Small intestine (tissue), 7 donors: ENCODE measurements around the gene SNX6. TPM values are rescaled to one million over a fixed set of nuclear protein-coding genes. Genes with fewer than 3 reads are reported as not detected.

ENCODE experiments used
- DNase-seq, 2 donors: peaks; one replicate each; pipeline versions ENCODE4 v3.0.0 to v3.0.0-alpha.2; 2013
- FAIRE-seq: peaks from 2 replicates; lab custom pipeline; 2012; peaks lifted over from hg19 to GRCh38; lab: Jason Lieb, UNC
- H3K27ac ChIP-seq, 3 donors: one replicate each; pipeline ENCODE4 v1.5.1; 2013; ENCODE audit warnings: low read length in 2 of 3, mild to moderate bottlenecking in 2 of 3, control low read depth in 1 of 3, inconsistent platforms in 1 of 3, low read depth in 1 of 3, moderate library complexity in 1 of 3
- H3K27me3 ChIP-seq, 3 donors: one replicate each; pipeline ENCODE4 v1.6.1; 2013; ENCODE audit warnings: low read length in 3 of 3, inconsistent platforms in 1 of 3; ENCODE audit not compliant: control insufficient read depth in 3 of 3, insufficient read depth in 3 of 3
- H3K36me3 ChIP-seq, 3 donors: one replicate each; pipeline ENCODE4 v1.6.1; 2013; ENCODE audit warnings: low read length in 3 of 3, inconsistent platforms in 1 of 3, low read depth in 1 of 3, mild to moderate bottlenecking in 1 of 3, moderate library complexity in 1 of 3; ENCODE audit not compliant: control insufficient read depth in 3 of 3, insufficient read depth in 2 of 3
- H3K4me1 ChIP-seq, 3 donors: one replicate each; pipeline ENCODE4 v1.6.1; 2013; ENCODE audit warnings: low read length in 2 of 3, inconsistent platforms in 1 of 3, low read depth in 1 of 3, mild to moderate bottlenecking in 1 of 3, moderate library complexity in 1 of 3; ENCODE audit not compliant: control insufficient read depth in 3 of 3, insufficient read depth in 2 of 3
- H3K4me3 ChIP-seq, 3 donors: one replicate each; pipeline ENCODE4 v1.5.1; 2013; ENCODE audit warnings: low read length in 3 of 3, control low read depth in 1 of 3, inconsistent platforms in 1 of 3, low read depth in 1 of 3, mild to moderate bottlenecking in 1 of 3, moderate library complexity in 1 of 3
- H3K9me3 ChIP-seq, 2 donors: one replicate each; pipeline ENCODE4 v1.6.1; 2013; ENCODE audit warnings: low read depth in 1 of 2, low read length in 1 of 2; ENCODE audit not compliant: control insufficient read depth in 2 of 2, insufficient read depth in 1 of 2
- WGBS, 3 donors: extraction: QIAGEN DNeasy Blood & Tissue Kit; methylation state at CpG; one replicate each; pipeline ENCODE4 v1.1.7; 2013; 5-methylcytosine and 5-hydroxymethylcytosine counted together
- polyA plus RNA-seq, 4 donors: library from polyadenylated mRNA; stranded (reverse) in 3 of 4; unstranded in 1 of 4; fragments of 200-250 nt in 3 of 4; fragments of 120-200 nt in 1 of 4; gene quantifications; one replicate each; pipeline versions ENCODE4 v1.2.1 to v1.2.3, GENCODE V29; 2013
- donor health status: healthy with polysubstance abuse.
- donor health status: control.
- donor health status: control.
- donor health status: Bipolar disorder and iron deficiency.
- donor health status: healthy.

SNX6 gene
- polyA plus RNA-seq, 4 donors, result 66.5 to 101 (median 70.5) TPM

DNA sequence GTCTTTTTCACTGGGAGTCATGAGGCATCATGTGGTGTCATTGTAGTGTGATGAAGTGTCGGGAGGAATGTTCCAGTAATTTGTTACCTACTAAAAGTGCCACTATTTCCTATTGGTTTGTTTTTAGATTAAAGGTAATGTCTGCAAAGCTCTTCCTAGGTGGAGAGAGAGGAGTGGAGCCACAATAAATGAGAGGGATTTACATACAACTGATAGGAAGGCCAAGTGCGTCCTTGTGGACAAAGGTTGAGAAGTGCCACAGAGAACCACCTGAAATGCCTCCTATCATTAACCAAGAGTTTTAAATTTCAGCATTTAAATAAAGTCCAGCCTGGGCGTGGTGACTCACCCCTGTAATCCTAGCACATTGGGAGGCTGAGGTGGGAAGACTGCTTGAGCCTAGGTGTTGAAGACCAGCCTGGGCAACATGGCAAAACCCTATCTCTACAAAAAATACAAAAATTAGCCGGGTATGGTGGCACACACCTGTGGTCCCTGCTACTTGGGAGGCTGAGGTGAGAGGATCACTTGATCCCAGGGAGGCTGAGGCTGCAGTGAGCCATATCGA lies 2.5 kb upstream of the SNX6 start:
- Histone ChIP-seq H3K27me3 (no peaks in the 10 kb centered on the region), H3K4me1 (peaks cover 0 to 15% (median 0%) of the 10 kb centered on the region in 3 donors), H3K36me3 (peaks cover 0 to 4% (median 0%) of the 10 kb centered on the region in 3 donors), H3K9me3 (peaks cover 0 to 3% of the 10 kb centered on the region in 2 donors), H3K27ac (peak overlapping the region in 1 of 3 donors; percentile 83), H3K4me3 (no peak overlapping the region)
- WGBS, 3 donors, result 50 to 82% (median 68%) methylated on average over 5 of the region's 5 CpGs
- DNase-seq (peak; percentile 68 to 92), FAIRE-seq (no peak)

DNA sequence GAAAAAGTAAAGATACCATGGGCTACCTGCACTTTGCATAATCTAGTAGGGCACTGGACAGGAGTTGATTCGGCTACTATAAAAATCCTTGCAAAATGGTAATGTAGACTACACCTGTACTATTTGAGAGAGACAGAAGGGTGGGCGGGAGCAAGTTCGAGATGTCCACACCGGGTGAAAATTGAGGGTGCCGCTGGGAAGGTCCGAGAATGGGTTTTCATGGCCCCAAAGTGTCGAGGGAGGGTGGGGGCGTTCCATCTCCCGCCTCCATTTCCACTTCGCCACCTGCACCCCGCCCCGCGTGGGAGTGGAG lies 648 bp downstream of the SNX6 start:
- DNase-seq (no peak), FAIRE-seq (no peak)
- Histone ChIP-seq H3K27me3 (no peaks in the 10 kb centered on the region), H3K9me3 (peaks cover 0 to 3% of the 10 kb centered on the region in 2 donors), H3K27ac (peak overlapping the region; percentile 90 to 98 (median 93)), H3K4me1 (peaks cover 0 to 15% (median 0%) of the 10 kb centered on the region in 3 donors), H3K4me3 (peak overlapping the region; percentile 84 to 99 (median 97)), H3K36me3 (peaks cover 0 to 19% (median under 1%) of the 10 kb centered on the region in 3 donors)
- 0 to 1% (median 0%) methylated on average over 12 to 13 of the region's 13 CpGs for whole genome bisulfite sequencing, 3 donors

- Histone ChIP-seq H3K4me3 (peak overlapping the region; percentile 41 to 99 (median 84)), H3K27me3 (no peaks in the 10 kb centered on the region), H3K27ac (peak overlapping the region; percentile 50 to 93 (median 50)), H3K9me3 (peaks cover 0 to 3% of the 10 kb centered on the region in 2 donors), H3K36me3 (peaks cover 0 to 24% (median 3%) of the 10 kb centered on the region in 3 donors), H3K4me1 (peaks cover 0 to 15% (median 0%) of the 10 kb centered on the region in 3 donors)
- FAIRE-seq (no peak), DNase-seq (peak; percentile 69 to 79)
- WGBS, 3 donors, result 1 to 17% (median 8%) methylated on average over 5 of the region's 5 CpGs
These were observed 1.2 kb downstream of the SNX6 start for GRCh38 chr14:34628681-34629135.

DNA sequence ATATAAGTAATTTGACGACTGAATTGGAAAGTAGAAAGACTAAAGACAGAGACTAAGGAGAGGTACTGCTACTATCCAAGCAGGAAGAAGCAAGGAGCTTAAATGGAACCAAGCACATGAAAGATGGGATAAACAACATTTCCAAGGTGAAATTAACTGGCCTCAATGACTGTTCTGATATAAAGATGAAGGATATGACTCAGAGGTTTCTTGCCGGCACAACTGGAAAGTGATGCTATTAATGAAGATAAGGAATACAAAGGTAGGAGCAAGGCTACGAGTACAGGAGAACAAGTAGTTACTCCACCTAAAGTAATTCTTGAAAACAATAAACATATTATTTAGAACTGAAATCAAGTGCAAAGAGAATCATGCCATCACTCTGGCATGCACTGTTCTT lies 6.4 kb downstream of the SNX6 start:
- no peak for FAIRE-seq
- WGBS, 3 donors, result 37 to 63% (median 45%) methylated on average over 3 of the region's 3 CpGs

GRCh38 chr14:34620839-34621238 lies 9.1 kb downstream of the SNX6 start:
- Histone ChIP-seq H3K27me3 (no peaks in the 10 kb centered on the region), H3K4me1 (no peaks in the 10 kb centered on the region), H3K36me3 (peaks cover 4 to 40% (median 6%) of the 10 kb centered on the region in 3 donors), H3K4me3 (no peak overlapping the region), H3K9me3 (no peaks in the 10 kb centered on the region), H3K27ac (no peak overlapping the region)
- DNase-seq, result no peak
- WGBS, 3 donors, result 70 to 96% (median 95%) methylated on average over 3 of the region's 3 CpGs
- no peak for FAIRE-seq

More for the DNA sequence above, 6.4 kb downstream of the SNX6 start:
- peaks cover 0 to 38% (median 5%) of the 10 kb centered on the region in 3 donors for H3K36me3 ChIP-seq
- DNase-seq, result peak in 1 of 2 donors; percentile 63
- no peaks in the 10 kb centered on the region for H3K9me3 ChIP-seq
- no peak overlapping the region for H3K27ac ChIP-seq
- H3K4me1 ChIP-seq, result peaks cover 0 to 2% (median 0%) of the 10 kb centered on the region in 3 donors
- no peaks in the 10 kb centered on the region for H3K27me3 ChIP-seq
- H3K4me3 ChIP-seq, result no peak overlapping the region

DNA sequence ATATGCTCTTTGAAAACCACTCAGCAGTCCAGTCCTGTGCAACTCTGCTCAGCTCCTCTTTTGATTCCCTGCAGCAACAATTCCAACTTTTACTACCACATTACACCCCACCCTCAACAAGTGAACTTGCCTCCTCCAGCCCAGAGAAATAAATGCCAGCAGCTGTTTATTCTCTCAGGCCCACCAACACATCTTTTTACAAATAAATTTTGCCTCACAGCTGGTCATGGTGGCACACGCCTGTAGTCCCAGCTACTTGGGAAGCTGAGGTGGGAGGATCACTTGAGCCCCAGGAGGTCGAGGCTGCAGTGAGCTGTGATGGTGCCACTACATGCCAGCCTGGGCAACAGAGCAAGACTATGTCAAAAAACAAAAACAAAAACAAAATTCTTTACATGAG lies 9.8 kb downstream of the SNX6 start:
- WGBS, 3 donors, result 93 to 96% (median 96%) methylated on average over 2 of the region's 2 CpGs
- no peaks in the 10 kb centered on the region for H3K9me3 ChIP-seq
- no peak overlapping the region for H3K4me3 ChIP-seq
- no peaks in the 10 kb centered on the region for H3K27me3 ChIP-seq
- H3K4me1 ChIP-seq, result no peaks in the 10 kb centered on the region
- DNase-seq, result no peak
- H3K36me3 ChIP-seq, result peaks cover 4 to 40% (median 11%) of the 10 kb centered on the region in 3 donors
- H3K27ac ChIP-seq, result no peak overlapping the region
- no peak for FAIRE-seq

GRCh38 chr14:34619471-34619870 lies 10.5 kb downstream of the SNX6 start:
- Histone ChIP-seq H3K27ac (no peak overlapping the region), H3K36me3 (peaks cover 4 to 40% (median 11%) of the 10 kb centered on the region in 3 donors), H3K27me3 (no peaks in the 10 kb centered on the region), H3K9me3 (no peaks in the 10 kb centered on the region), H3K4me3 (no peak overlapping the region), H3K4me1 (no peaks in the 10 kb centered on the region)
- no peak for FAIRE-seq
- WGBS, 3 donors, result 69 to 84% (median 75%) methylated on average over 3 of the region's 3 CpGs
- no peak for DNase-seq

- no peak for FAIRE-seq
- 91 to 97% (median 93%) methylated on average over 6 of the region's 6 CpGs for whole genome bisulfite sequencing, 3 donors
- no peak overlapping the region for H3K4me3 ChIP-seq
These were observed 13.6 kb downstream of the SNX6 start for GRCh38 chr14:34616360-34616759.

More at GRCh38 chr14:34616360-34616759, 13.6 kb downstream of the SNX6 start:
- no peak overlapping the region for H3K27ac ChIP-seq
- no peak for DNase-seq
- H3K4me1 ChIP-seq, result no peaks in the 10 kb centered on the region
- no peaks in the 10 kb centered on the region for H3K9me3 ChIP-seq
- H3K27me3 ChIP-seq, result no peaks in the 10 kb centered on the region
- H3K36me3 ChIP-seq, result peaks cover 4 to 52% (median 11%) of the 10 kb centered on the region in 3 donors
